Stomach smooth muscle (tissue), 2 donors: ENCODE data around the gene ADAMTSL1.

Source experiments
- H3K27ac ChIP-seq: one replicate; pipeline ENCODE4 v1.7.0; 2013; ENCODE audit warnings: mild to moderate bottlenecking, low read length, inconsistent platforms
- H3K27me3 ChIP-seq, 2 donors: one replicate each; pipeline ENCODE4 v1.7.0; 2013; ENCODE audit warnings: low read length in 2 of 2; ENCODE audit not compliant: insufficient read depth in 2 of 2, control insufficient read depth in 1 of 2
- H3K36me3 ChIP-seq, 2 donors: one replicate each; pipeline ENCODE4 v1.7.0; 2013; ENCODE audit warnings: low read length in 2 of 2; ENCODE audit not compliant: control insufficient read depth in 2 of 2, insufficient read depth in 2 of 2
- H3K4me1 ChIP-seq: one replicate; pipeline ENCODE4 v1.7.0; 2013; ENCODE audit warnings: low read length; ENCODE audit not compliant: control insufficient read depth, insufficient read depth
- H3K4me3 ChIP-seq, 2 donors: one replicate each; pipeline ENCODE4 v1.7.0; 2013; ENCODE audit warnings: low read length in 2 of 2
- H3K9ac ChIP-seq, 2 donors: one replicate each; pipeline ENCODE4 v1.7.0; 2013; ENCODE audit warnings: low read length in 2 of 2, mild to moderate bottlenecking in 1 of 2
- H3K9me3 ChIP-seq, 2 donors: one replicate each; pipeline ENCODE4 v1.7.0; 2013; ENCODE audit warnings: low read length in 2 of 2; ENCODE audit not compliant: control insufficient read depth in 2 of 2
- donor health status: healthy.
- donor health status: Pancreatic carcinoma.

The ADAMTSL1 gene

GRCh38 chr9:18710065-18710464, 236.1 kb downstream of the ADAMTSL1 start:
- Histone ChIP-seq H3K9ac (no peak overlapping the region), H3K9me3 (no peaks in the 10 kb centered on the region), H3K27ac (no peak overlapping the region), H3K27me3 (no peaks in the 10 kb centered on the region), H3K4me3 (no peak overlapping the region), H3K4me1 (peaks cover 14% of the 10 kb centered on the region), H3K36me3 (no peaks in the 10 kb centered on the region)

GRCh38 chr9:18717759-18718158, 243.8 kb downstream of the ADAMTSL1 start:
- no peak overlapping the region for H3K9ac ChIP-seq
- no peak overlapping the region for H3K27ac ChIP-seq
- no peak overlapping the region for H3K4me3 ChIP-seq
- no peaks in the 10 kb centered on the region for H3K27me3 ChIP-seq
- no peaks in the 10 kb centered on the region for H3K9me3 ChIP-seq
- peaks cover 0 to 2% of the 10 kb centered on the region in 2 donors for H3K36me3 ChIP-seq
- no peaks in the 10 kb centered on the region for H3K4me1 ChIP-seq

- Histone ChIP-seq H3K4me1 (no peaks in the 10 kb centered on the region), H3K36me3 (peaks cover 0 to 5% of the 10 kb centered on the region in 2 donors), H3K4me3 (no peak overlapping the region), H3K9ac (no peak overlapping the region), H3K27ac (no peak overlapping the region), H3K27me3 (no peaks in the 10 kb centered on the region), H3K9me3 (no peaks in the 10 kb centered on the region)
Observed at GRCh38 chr9:18718393-18718792, 244.4 kb downstream of the ADAMTSL1 start.

- Histone ChIP-seq H3K9me3 (no peaks in the 10 kb centered on the region), H3K36me3 (peaks cover 0 to 5% of the 10 kb centered on the region in 2 donors)
Observed at GRCh38 chr9:18718932-18719331, 245.0 kb downstream of the ADAMTSL1 start.

GRCh38 chr9:18720691-18721090, 246.7 kb downstream of the ADAMTSL1 start:
- H3K9ac ChIP-seq: no peak overlapping the region
- H3K4me3 ChIP-seq: no peak overlapping the region
- H3K4me1 ChIP-seq: no peaks in the 10 kb centered on the region
- no peaks in the 10 kb centered on the region for H3K27me3 ChIP-seq
- H3K36me3 ChIP-seq: peaks cover 0 to 5% of the 10 kb centered on the region in 2 donors
- H3K27ac ChIP-seq: no peak overlapping the region
- no peaks in the 10 kb centered on the region for H3K9me3 ChIP-seq

More at GRCh38 chr9:18718932-18719331, 245.0 kb downstream of the ADAMTSL1 start:
- Histone ChIP-seq H3K4me3 (no peak overlapping the region), H3K4me1 (no peaks in the 10 kb centered on the region), H3K9ac (no peak overlapping the region), H3K27me3 (no peaks in the 10 kb centered on the region), H3K27ac (no peak overlapping the region)

- Histone ChIP-seq H3K27me3 (no peaks in the 10 kb centered on the region), H3K4me3 (no peak overlapping the region), H3K9ac (no peak overlapping the region), H3K9me3 (no peaks in the 10 kb centered on the region), H3K36me3 (peaks cover 0 to 5% of the 10 kb centered on the region in 2 donors), H3K4me1 (no peaks in the 10 kb centered on the region), H3K27ac (no peak overlapping the region)
Observed at GRCh38 chr9:18721267-18721994, 247.5 kb downstream of the ADAMTSL1 start.

DNA sequence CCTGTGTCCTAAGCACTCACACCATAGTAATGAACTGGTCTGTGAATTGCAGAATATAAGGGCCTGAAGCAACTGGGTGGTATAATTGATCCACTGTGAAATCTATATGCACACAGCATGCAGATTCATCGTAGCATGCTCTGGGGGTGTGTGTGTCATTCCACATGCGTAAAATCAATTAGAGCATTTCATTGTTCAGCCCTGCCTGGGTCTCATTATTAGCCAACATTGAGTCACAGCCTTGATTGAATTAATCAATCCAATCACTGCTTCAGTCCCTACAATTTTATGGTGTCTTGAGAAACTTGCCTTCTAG, 248.0 kb downstream of the ADAMTSL1 start:
- no peak overlapping the region for H3K4me3 ChIP-seq
- no peak overlapping the region for H3K27ac ChIP-seq

GRCh38 chr9:18722882-18723281, 248.9 kb downstream of the ADAMTSL1 start:
- Histone ChIP-seq H3K27ac (no peak overlapping the region), H3K36me3 (peaks cover 0 to 5% of the 10 kb centered on the region in 2 donors), H3K27me3 (no peaks in the 10 kb centered on the region), H3K9me3 (no peaks in the 10 kb centered on the region), H3K4me3 (no peak overlapping the region), H3K4me1 (no peaks in the 10 kb centered on the region), H3K9ac (no peak overlapping the region)

More for the DNA sequence above, 248.0 kb downstream of the ADAMTSL1 start:
- Histone ChIP-seq H3K9me3 (no peaks in the 10 kb centered on the region), H3K4me1 (no peaks in the 10 kb centered on the region), H3K9ac (no peak overlapping the region), H3K27me3 (no peaks in the 10 kb centered on the region), H3K36me3 (peaks cover 0 to 5% of the 10 kb centered on the region in 2 donors)

- Histone ChIP-seq H3K36me3 (peaks cover 0 to 5% of the 10 kb centered on the region in 2 donors), H3K4me3 (no peak overlapping the region), H3K9me3 (no peaks in the 10 kb centered on the region), H3K27me3 (no peaks in the 10 kb centered on the region), H3K9ac (no peak overlapping the region), H3K4me1 (no peaks in the 10 kb centered on the region), H3K27ac (no peak overlapping the region)
Observed at GRCh38 chr9:18723366-18723765, 249.4 kb downstream of the ADAMTSL1 start.

DNA sequence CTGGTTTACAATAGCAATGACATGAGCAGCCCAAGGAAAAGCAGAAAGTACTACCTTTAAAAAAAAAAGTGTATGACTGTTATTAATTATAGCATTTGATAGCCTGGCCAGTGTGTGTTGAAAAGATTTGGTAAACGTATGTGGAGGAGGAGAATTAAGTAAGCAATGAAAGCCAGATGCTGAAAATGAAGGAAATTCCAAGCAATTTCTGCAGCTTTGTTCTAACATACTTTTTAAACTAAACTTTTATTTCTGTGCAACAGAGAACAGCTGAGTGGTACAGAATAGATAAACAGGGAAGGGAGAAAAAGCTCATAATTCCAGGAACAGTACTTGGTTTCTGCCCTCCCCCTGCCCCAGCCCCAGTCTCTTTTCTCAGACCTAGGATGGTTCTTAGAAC, 252.6 kb downstream of the ADAMTSL1 start:
- H3K4me3 ChIP-seq: no peak overlapping the region
- H3K36me3 ChIP-seq: peaks cover 0 to 3% of the 10 kb centered on the region in 2 donors
- H3K27me3 ChIP-seq: no peaks in the 10 kb centered on the region
- peak overlapping the region; percentile 3 for H3K27ac ChIP-seq
- H3K9ac ChIP-seq: no peak overlapping the region
- H3K9me3 ChIP-seq: no peaks in the 10 kb centered on the region
- no peaks in the 10 kb centered on the region for H3K4me1 ChIP-seq

DNA sequence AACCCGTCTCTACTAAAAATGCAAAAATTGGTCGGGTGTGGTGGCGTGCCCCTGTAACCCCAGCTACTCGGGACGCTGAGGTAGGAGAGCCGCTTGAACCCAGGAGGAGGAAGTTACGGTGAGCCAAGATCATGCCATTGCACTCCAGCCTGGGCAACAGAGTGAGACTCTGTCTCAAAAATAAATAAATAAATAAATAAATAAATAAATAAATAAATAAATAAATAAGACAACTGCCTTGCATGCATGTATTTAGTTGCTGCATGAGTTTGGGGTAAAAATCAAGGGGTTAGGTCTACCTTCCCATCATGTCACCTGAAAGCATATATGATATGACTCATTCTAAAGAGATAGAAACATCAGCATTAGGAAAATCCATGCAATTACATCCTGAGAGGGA, 254.0 kb downstream of the ADAMTSL1 start:
- no peaks in the 10 kb centered on the region for H3K4me1 ChIP-seq
- H3K4me3 ChIP-seq: no peak overlapping the region
- H3K9ac ChIP-seq: no peak overlapping the region
- H3K36me3 ChIP-seq: peaks cover 0 to 1% of the 10 kb centered on the region in 2 donors
- no peaks in the 10 kb centered on the region for H3K9me3 ChIP-seq
- H3K27ac ChIP-seq: peak overlapping the region; percentile 3
- no peaks in the 10 kb centered on the region for H3K27me3 ChIP-seq
